HEK293 (cell line): ENCODE measurements around the gene DNM1.

Experiments used
- CTCF ChIA-PET: fragments of 350-600 bp; formaldehyde crosslinking; extraction: SDS; loops from one replicate; lab custom pipeline; 2021; ENCODE audit warnings: antibody characterized with exemption; lab: Yijun Ruan, JAX
- POLR2A ChIA-PET: fragments of 300-600 bp; formaldehyde crosslinking; extraction: SDS; loops from one replicate; lab custom pipeline; 2020; ENCODE audit warnings: antibody characterized with exemption, inconsistent platforms; lab: Yijun Ruan, JAX
- H3K27ac ChIP-seq: fragments of 200-500 bp; sonication (Bioruptor generic); 2 replicates; pipeline ENCODE4 v1.5.1; 2014; ENCODE audit warnings: low read depth, low read length, control low read depth, inconsistent platforms; ENCODE audit errors: extremely low read depth
- H3K36me3 ChIP-seq, 2 experiments: fragments of 200-500 bp in 1 of 2; sonication (Bioruptor generic) in 1 of 2; 1 replicate in 1 of 2; 2 replicates in 1 of 2; pipeline ENCODE4 v1.5.1; 2014 to 2017; ENCODE audit warnings: inconsistent platforms in 2 of 2, low read length in 2 of 2; ENCODE audit not compliant: control insufficient read depth in 2 of 2, insufficient read depth in 1 of 2
- H3K4me1 ChIP-seq: fragments of 200-500 bp; sonication (Bioruptor generic); 2 replicates; pipeline ENCODE4 v1.5.1; 2014; ENCODE audit warnings: mild to moderate bottlenecking, low read length, inconsistent platforms; ENCODE audit not compliant: control insufficient read depth, insufficient read depth
- H3K4me3 ChIP-seq: 2 replicates; pipeline ENCODE4 v1.5.1; 2011; ENCODE audit warnings: low read depth, mild to moderate bottlenecking, control low read depth, low read length, moderate library complexity
- H3K9me3 ChIP-seq: fragments of 200-500 bp; sonication (Bioruptor generic); 2 replicates; pipeline ENCODE4 v1.5.1; 2014; ENCODE audit warnings: low read depth, low read length, inconsistent platforms; ENCODE audit not compliant: control insufficient read depth, insufficient read depth
- EGR2 ChIP-seq: fragments of 450-650 bp; formaldehyde crosslinking; IDR thresholded peaks from 2 replicates; pipeline ENCODE4 v1.5.1; 2016; ENCODE audit warnings: low read depth, missing biosample characterization, missing genetic modification characterization
- FEZF1 ChIP-seq: fragments of 450-650 bp; formaldehyde crosslinking; IDR thresholded peaks from 2 replicates; pipeline ENCODE4 v1.5.1; 2016; ENCODE audit warnings: missing biosample characterization, missing genetic modification characterization
- GLIS1 ChIP-seq: fragments of 450-650 bp; formaldehyde crosslinking; IDR thresholded peaks from 2 replicates; pipeline ENCODE4 v1.5.1; 2016; ENCODE audit warnings: missing biosample characterization, missing genetic modification characterization
- HOXA7 ChIP-seq: sonication (generic); formaldehyde crosslinking; IDR thresholded peaks from 2 replicates; pipeline ENCODE4 v1.8.1; 2022; ENCODE audit warnings: missing genetic modification reagents, borderline replicate concordance
- KLF8 ChIP-seq: fragments of 450-650 bp; formaldehyde crosslinking; IDR thresholded peaks from 2 replicates; pipeline ENCODE4 v1.5.1; 2016; ENCODE audit warnings: missing biosample characterization, missing genetic modification characterization
- MYNN ChIP-seq: fragments of 450-650 bp; formaldehyde crosslinking; IDR thresholded peaks from 2 replicates; pipeline ENCODE4 v1.5.1; 2016; ENCODE audit warnings: missing biosample characterization, missing genetic modification characterization, borderline replicate concordance
- SCRT1 ChIP-seq: fragments of 450-650 bp; formaldehyde crosslinking; IDR thresholded peaks from 2 replicates; pipeline ENCODE4 v1.5.1; 2016; ENCODE audit warnings: missing biosample characterization, missing genetic modification characterization, borderline replicate concordance
- SCRT2 ChIP-seq: fragments of 450-650 bp; formaldehyde crosslinking; IDR thresholded peaks from 2 replicates; pipeline ENCODE4 v1.5.1; 2016; ENCODE audit warnings: missing biosample characterization, missing genetic modification characterization
- SETDB1 ChIP-seq: IDR thresholded peaks from one replicate; pipeline ENCODE4 v1.6.1; 2017; ENCODE audit warnings: mild to moderate bottlenecking, low read length, moderate library complexity, mixed read lengths; ENCODE audit not compliant: insufficient read length
- TRIM28 ChIP-seq: IDR thresholded peaks from 2 replicates; pipeline ENCODE4 v1.6.1; 2011; ENCODE audit warnings: low read length, control low read depth, borderline replicate concordance
- ZBTB7A ChIP-seq: fragments of 450-650 bp; formaldehyde crosslinking; IDR thresholded peaks from 2 replicates; pipeline ENCODE4 v1.5.1; 2016; ENCODE audit warnings: low read depth, missing biosample characterization, missing genetic modification characterization
- ZIC2 ChIP-seq: fragments of 450-650 bp; formaldehyde crosslinking; IDR thresholded peaks from 2 replicates; pipeline ENCODE4 v1.5.1; 2016; ENCODE audit warnings: missing biosample characterization, missing genetic modification characterization
- ZNF138 ChIP-seq: fragments of 450-650 bp; formaldehyde crosslinking; IDR thresholded peaks from 2 replicates; pipeline ENCODE4 v1.5.1; 2016; ENCODE audit warnings: missing biosample characterization, missing genetic modification characterization, borderline replicate concordance
- ZNF311 ChIP-seq: fragments of 450-650 bp; formaldehyde crosslinking; IDR thresholded peaks from 2 replicates; pipeline ENCODE4 v1.5.1; 2017; ENCODE audit warnings: missing biosample characterization, missing genetic modification characterization, borderline replicate concordance
- ZNF324 ChIP-seq: fragments of 450-650 bp; formaldehyde crosslinking; IDR thresholded peaks from 2 replicates; pipeline ENCODE4 v1.5.1; 2016; ENCODE audit warnings: missing biosample characterization, missing genetic modification characterization
- ZNF37A ChIP-seq: fragments of 450-650 bp; IDR thresholded peaks from 2 replicates; pipeline ENCODE4 v1.5.1; 2018; ENCODE audit warnings: missing biosample characterization, missing genetic modification characterization
- ZNF501 ChIP-seq: fragments of 450-650 bp; formaldehyde crosslinking; IDR thresholded peaks from 2 replicates; pipeline ENCODE4 v1.5.1; 2016; ENCODE audit warnings: missing biosample characterization, missing genetic modification characterization
- ZNF514 ChIP-seq: fragments of 450-650 bp; formaldehyde crosslinking; IDR thresholded peaks from 2 replicates; pipeline ENCODE4 v1.5.1; 2016; ENCODE audit warnings: missing biosample characterization, missing genetic modification characterization
- ZNF529 ChIP-seq: fragments of 450-650 bp; formaldehyde crosslinking; IDR thresholded peaks from 2 replicates; pipeline ENCODE4 v1.5.1; 2017; ENCODE audit warnings: missing genetic modification characterization, missing biosample characterization; ENCODE audit not compliant: insufficient replicate concordance
- ZNF624 ChIP-seq: fragments of 450-650 bp; formaldehyde crosslinking; IDR thresholded peaks from 2 replicates; pipeline ENCODE4 v1.5.1; 2017; ENCODE audit warnings: missing biosample characterization, missing genetic modification characterization
- ZNF707 ChIP-seq: fragments of 450-650 bp; formaldehyde crosslinking; IDR thresholded peaks from 2 replicates; pipeline ENCODE4 v1.5.1; 2016; ENCODE audit warnings: missing biosample characterization, missing genetic modification characterization
- ZNF785 ChIP-seq: fragments of 450-650 bp; formaldehyde crosslinking; IDR thresholded peaks from 2 replicates; pipeline ENCODE4 v1.5.1; 2016; ENCODE audit warnings: missing biosample characterization, missing genetic modification characterization
- TF ChIP-seq, protein P1 (sequence below): fragments of 450-650 bp; formaldehyde crosslinking; IDR thresholded peaks from 2 replicates; pipeline ENCODE4 v1.5.1; 2017; ENCODE audit warnings: missing biosample characterization, missing genetic modification characterization
- TF ChIP-seq, protein P2 (sequence below): fragments of 450-650 bp; IDR thresholded peaks from 2 replicates; pipeline ENCODE4 v1.5.1; 2018; ENCODE audit warnings: missing biosample characterization, missing genetic modification characterization
- TF ChIP-seq, protein P3 (sequence below): fragments of 450-650 bp; formaldehyde crosslinking; IDR thresholded peaks from 2 replicates; pipeline ENCODE4 v1.5.1; 2016; ENCODE audit warnings: missing biosample characterization, missing genetic modification characterization

Gene DNM1

DNA sequence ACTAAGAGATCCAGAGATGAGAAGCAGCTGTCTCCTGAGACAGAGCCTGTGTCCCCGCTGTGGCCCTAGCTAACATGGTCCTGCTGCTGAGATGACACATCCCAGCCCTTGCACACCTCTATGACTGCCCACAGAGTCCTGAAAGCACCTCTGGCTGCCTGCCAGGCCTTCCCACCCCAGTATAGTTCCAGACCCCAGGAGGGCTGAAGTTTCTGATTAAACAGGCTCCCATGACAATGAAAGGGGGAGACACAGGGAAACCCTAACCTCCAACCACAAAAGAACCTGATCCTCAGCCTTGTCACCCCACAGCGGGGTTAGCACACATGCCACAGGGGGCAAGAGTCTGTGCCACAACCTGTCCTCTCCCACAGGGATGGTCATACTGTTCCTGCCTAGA lies 27.5 kb upstream of the DNM1 start:
- no peaks in the 10 kb centered on the region for H3K9me3 ChIP-seq
- no peak overlapping the region for H3K27ac ChIP-seq
- CTCF ChIA-PET: interaction anchor here (1.1 to 1.5 kb wide), 4 partner anchors 8 to 25 kb away, joined by 3 to 8 read pairs (median 4); partner anchors contain the start of gene CIZ1
- TF ChIP-seq ZIC2 (tag by site-specific recombination) (peak; percentile 83), ZNF138 (no peak), HOXA7 (no peak), ZBTB7A (tag by site-specific recombination) (no peak), GLIS1 (tag by site-specific recombination) (peak; percentile 74), ZNF501 (tag by site-specific recombination) (no peak), ZNF37A (no peak), ZNF624 (tag by site-specific recombination) (no peak), ZNF514 (no peak), KLF8 (tag by site-specific recombination) (no peak), ZNF785 (tag by site-specific recombination) (no peak), ZNF324 (tag by site-specific recombination) (no peak)
- TF ChIP-seq, protein P1, sequence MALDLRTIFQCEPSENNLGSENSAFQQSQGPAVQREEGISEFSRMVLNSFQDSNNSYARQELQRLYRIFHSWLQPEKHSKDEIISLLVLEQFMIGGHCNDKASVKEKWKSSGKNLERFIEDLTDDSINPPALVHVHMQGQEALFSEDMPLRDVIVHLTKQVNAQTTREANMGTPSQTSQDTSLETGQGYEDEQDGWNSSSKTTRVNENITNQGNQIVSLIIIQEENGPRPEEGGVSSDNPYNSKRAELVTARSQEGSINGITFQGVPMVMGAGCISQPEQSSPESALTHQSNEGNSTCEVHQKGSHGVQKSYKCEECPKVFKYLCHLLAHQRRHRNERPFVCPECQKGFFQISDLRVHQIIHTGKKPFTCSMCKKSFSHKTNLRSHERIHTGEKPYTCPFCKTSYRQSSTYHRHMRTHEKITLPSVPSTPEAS: no peak
- TF ChIP-seq, protein P2, sequence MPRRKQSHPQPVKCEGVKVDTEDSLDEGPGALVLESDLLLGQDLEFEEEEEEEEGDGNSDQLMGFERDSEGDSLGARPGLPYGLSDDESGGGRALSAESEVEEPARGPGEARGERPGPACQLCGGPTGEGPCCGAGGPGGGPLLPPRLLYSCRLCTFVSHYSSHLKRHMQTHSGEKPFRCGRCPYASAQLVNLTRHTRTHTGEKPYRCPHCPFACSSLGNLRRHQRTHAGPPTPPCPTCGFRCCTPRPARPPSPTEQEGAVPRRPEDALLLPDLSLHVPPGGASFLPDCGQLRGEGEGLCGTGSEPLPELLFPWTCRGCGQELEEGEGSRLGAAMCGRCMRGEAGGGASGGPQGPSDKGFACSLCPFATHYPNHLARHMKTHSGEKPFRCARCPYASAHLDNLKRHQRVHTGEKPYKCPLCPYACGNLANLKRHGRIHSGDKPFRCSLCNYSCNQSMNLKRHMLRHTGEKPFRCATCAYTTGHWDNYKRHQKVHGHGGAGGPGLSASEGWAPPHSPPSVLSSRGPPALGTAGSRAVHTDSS (tag by site-specific recombination): no peak
- TF ChIP-seq, protein P3, sequence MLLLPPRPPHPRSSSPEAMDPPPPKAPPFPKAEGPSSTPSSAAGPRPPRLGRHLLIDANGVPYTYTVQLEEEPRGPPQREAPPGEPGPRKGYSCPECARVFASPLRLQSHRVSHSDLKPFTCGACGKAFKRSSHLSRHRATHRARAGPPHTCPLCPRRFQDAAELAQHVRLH (tag by site-specific recombination): no peak
- TF ChIP-seq, all 188 proteins: peak for 2
- Histone ChIP-seq H3K4me3 (no peak overlapping the region), H3K4me1 (no peaks in the 10 kb centered on the region), H3K36me3 (peaks cover 0 to 67% of the 10 kb centered on the region in 2 experiments; a peak in 2 of 3 replicates)
- POLR2A ChIA-PET: interaction anchor here (0.7 to 2.4 kb wide), 2 partner anchors 11 to 15 kb away, joined by 3 to 8 read pairs; no protein-coding TSS in a partner anchor

DNA sequence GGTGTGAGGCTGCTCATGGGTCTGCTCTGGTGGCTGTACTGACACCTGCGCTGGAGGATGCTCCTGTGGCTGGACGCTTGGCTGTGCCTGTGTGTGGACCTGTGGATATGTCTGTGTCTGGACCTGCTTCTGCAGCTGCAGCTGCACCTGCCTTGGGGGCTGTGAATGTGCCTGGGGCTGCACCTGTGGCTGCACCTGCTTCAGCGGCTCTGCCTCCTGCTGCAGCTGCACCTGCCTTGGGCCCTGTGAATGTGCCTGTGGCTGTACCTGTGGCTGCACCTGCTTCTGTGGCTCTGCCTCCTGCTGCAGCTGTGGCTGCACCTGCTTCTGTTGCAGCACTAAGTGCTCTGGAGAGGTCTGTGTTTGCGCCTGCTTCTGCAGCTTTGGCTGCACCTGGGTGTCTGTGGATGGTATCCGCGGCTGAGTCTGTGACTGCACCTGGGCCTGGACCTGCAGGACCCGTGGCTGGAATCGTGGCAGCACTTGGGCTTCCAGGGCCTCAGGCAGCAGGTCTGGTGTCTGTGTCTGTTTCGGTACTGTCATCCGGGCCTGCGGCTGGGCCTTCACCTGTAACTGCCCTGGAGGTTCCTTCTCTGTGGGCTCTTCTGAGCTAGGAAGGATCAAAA lies 24.3 kb upstream of the DNM1 start:
- CTCF ChIA-PET: interaction anchor here (0.7 kb wide), 1 partner anchor 233 kb away, joined by 3 read pairs; no protein-coding TSS in a partner anchor

DNA sequence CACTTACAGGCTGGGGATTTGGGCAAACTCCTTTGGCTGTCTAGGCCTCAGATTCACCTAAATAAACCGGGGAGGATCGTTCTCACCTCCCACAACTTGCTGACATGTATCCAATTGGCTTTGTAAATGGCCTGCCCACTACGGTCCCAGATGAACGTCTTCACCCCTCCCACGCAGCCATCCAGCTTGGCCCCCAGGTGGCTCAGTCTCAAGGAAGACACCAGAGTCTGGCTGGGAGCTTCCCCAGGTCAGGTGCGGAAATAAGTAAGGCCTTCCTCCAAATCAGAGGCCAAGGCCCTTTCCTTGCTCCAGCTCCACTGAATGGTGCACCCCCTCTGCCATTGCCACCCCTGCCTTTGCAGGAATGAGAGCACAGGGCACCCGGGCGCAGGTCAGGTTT lies 23.2 kb upstream of the DNM1 start:
- Histone ChIP-seq H3K4me1 (no peaks in the 10 kb centered on the region), H3K9me3 (no peaks in the 10 kb centered on the region), H3K27ac (no peak overlapping the region), H3K36me3 (peaks cover 6 to 82% of the 10 kb centered on the region in 2 experiments; a peak in 2 of 3 replicates), H3K4me3 (no peak overlapping the region)
- ChIA-PET POLR2A (interaction anchor here (1.5 kb wide), 1 partner anchor 20 kb away, joined by 5 read pairs; the partner anchor contains the start of gene BBLN), CTCF (no interaction called here)
- TF ChIP-seq ZNF324 (tag by site-specific recombination) (no peak), ZNF529 (tag by site-specific recombination) (no peak), TRIM28 (no peak), ZNF311 (tag by site-specific recombination) (no peak), MYNN (tag by site-specific recombination) (no peak), ZNF707 (tag by site-specific recombination) (no peak), EGR2 (tag by site-specific recombination) (peak; percentile 74)

More for the DNA sequence above, 24.3 kb upstream of the DNM1 start:
- H3K36me3 ChIP-seq: peaks cover 3 to 87% of the 10 kb centered on the region in 2 experiments; a peak in 2 of 3 replicates
- no peak overlapping the region for H3K27ac ChIP-seq
- H3K4me3 ChIP-seq: no peak overlapping the region
- TF ChIP-seq SCRT1 (peak; percentile 93), SCRT2 (tag by site-specific recombination) (peak; percentile 87), FEZF1 (tag by site-specific recombination) (no peak), SETDB1 (peak; percentile 77), TRIM28 (peak; percentile 99; the same call in 1 of the 2 replicates)
- TF ChIP-seq, all 188 proteins: peak for 4
- POLR2A ChIA-PET: interaction anchor here (0.6 to 1.5 kb wide), 2 partner anchors 19 to 33 kb away, joined by 5 read pairs; partner anchors contain the start of gene BBLN
- H3K9me3 ChIP-seq: no peaks in the 10 kb centered on the region
- no peaks in the 10 kb centered on the region for H3K4me1 ChIP-seq
